ENCODE measurements around the gene AK3. TPM values are rescaled to one million over a fixed set of nuclear protein-coding genes. Genes with fewer than 3 reads are reported as not detected.

Gene AK3
- total RNA-seq, 1 donor from 2014 or later, result 39.2 TPM

- no peak for DNase-seq (ENCODE audit: low spot score)
Observed at GRCh38 chr9:4748612-4749011, 7.6 kb upstream of the AK3 start.

GRCh38 chr9:4746278-4747030 lies 5.5 kb upstream of the AK3 start:
- no peak for DNase-seq (ENCODE audit: low spot score)

- DNase-seq (ENCODE audit: low spot score), result no peak
Observed at GRCh38 chr9:4743131-4743875, 2.3 kb upstream of the AK3 start.

- DNase-seq (ENCODE audit: low spot score), result no peak
Observed at GRCh38 chr9:4742246-4742645, 1.2 kb upstream of the AK3 start.

- peak; percentile 49 for DNase-seq (ENCODE audit: low spot score)
Observed at GRCh38 chr9:4741365-4742089, 525 bp upstream of the AK3 start.

- DNase-seq (ENCODE audit: low spot score), result peak; percentile 46
Observed at GRCh38 chr9:4740388-4740637, 689 bp downstream of the AK3 start.

- DNase-seq (ENCODE audit: low spot score), result no peak
Observed at GRCh38 chr9:4739587-4740387, 1.2 kb downstream of the AK3 start.

GRCh38 chr9:4738866-4739586 lies 2.0 kb downstream of the AK3 start:
- no peak for DNase-seq (ENCODE audit: low spot score)

- no peak for DNase-seq (ENCODE audit: low spot score)
Observed at GRCh38 chr9:4734150-4734549, 6.9 kb downstream of the AK3 start.

- DNase-seq (ENCODE audit: low spot score), result no peak
Observed at GRCh38 chr9:4732890-4733289, 8.1 kb downstream of the AK3 start.

GRCh38 chr9:4727593-4727992 lies 13.4 kb downstream of the AK3 start:
- no peak for DNase-seq (ENCODE audit: low spot score)

GRCh38 chr9:4725706-4726442 lies 15.1 kb downstream of the AK3 start:
- DNase-seq (ENCODE audit: low spot score), result no peak

GRCh38 chr9:4721736-4722135 lies 19.3 kb downstream of the AK3 start:
- no peak for DNase-seq (ENCODE audit: low spot score)

GRCh38 chr9:4718911-4719310 lies 22.1 kb downstream of the AK3 start:
- no peak for DNase-seq (ENCODE audit: low spot score)

GRCh38 chr9:4717815-4718214 lies 23.2 kb downstream of the AK3 start:
- DNase-seq (ENCODE audit: low spot score), result no peak

- no peak for DNase-seq (ENCODE audit: low spot score)
Observed at GRCh38 chr9:4716163-4716562, 24.8 kb downstream of the AK3 start.

- no peak for DNase-seq (ENCODE audit: low spot score)
Observed at GRCh38 chr9:4714266-4715016, 26.6 kb downstream of the AK3 start.

GRCh38 chr9:4713849-4714248 lies 27.2 kb downstream of the AK3 start:
- DNase-seq (ENCODE audit: low spot score), result no peak

GRCh38 chr9:4709380-4709779 lies 31.6 kb downstream of the AK3 start:
- no peak for DNase-seq (ENCODE audit: low spot score)

Data from umbilical cord (tissue), 2 donors.